GM18508 (cell line): ENCODE measurements around the gene PGAM2.

ENCODE experiments used
- ATAC-seq: cut with Tn5 transposase; IDR thresholded peaks from one replicate; pipeline ENCODE4 v1.9.1; 2021; ENCODE audit warnings: moderate number of reproducible peaks; ENCODE audit not compliant: insufficient read depth, unreplicated experiment

Gene PGAM2

GRCh38 chr7:44068054-44068453 is 2.7 kb upstream of the PGAM2 start:
- no peak for ATAC-seq

DNA sequence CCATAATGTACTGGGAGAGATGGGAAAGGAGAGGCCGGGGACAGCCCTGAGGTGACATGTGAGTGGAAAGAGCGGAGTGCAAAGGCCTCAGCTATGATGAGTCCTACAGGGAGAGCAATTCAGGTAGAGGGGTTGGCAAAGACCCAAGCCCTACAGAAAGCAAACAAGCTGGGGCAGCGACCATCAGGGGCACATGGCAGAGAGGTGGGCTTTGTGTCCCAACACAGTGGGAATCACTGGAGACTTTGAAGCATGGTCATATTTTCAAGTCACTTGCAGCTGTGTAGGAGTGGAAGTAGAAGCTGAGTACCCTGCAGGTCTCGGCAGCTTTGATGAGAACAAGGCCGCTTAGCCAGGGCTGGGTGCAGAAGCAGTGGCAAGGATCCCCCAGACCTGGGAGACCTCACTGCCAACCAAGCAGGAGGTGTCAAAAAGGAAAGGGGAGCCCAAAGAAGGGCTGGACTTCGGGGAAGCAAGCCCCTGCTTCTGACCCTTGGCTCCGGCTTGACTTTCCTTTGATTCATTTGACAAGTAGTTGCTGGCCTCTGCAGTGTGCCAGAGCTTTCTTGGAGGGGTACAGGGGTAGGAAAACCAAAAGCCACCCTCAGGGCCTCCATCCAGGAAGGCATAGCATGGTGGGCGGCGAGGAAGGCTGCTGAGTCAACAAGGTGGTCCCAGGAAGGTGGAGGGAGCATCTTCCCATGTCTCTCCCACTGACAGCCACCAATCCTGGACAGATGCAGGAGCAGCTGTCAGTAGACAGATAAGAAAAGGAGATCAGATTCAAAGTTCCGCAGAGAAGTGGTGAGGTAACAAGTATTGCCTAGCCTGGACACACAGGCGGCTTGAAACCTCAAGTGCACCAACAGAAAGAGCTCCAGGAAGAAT is 1.9 kb upstream of the PGAM2 start:
- ATAC-seq: no peak

DNA sequence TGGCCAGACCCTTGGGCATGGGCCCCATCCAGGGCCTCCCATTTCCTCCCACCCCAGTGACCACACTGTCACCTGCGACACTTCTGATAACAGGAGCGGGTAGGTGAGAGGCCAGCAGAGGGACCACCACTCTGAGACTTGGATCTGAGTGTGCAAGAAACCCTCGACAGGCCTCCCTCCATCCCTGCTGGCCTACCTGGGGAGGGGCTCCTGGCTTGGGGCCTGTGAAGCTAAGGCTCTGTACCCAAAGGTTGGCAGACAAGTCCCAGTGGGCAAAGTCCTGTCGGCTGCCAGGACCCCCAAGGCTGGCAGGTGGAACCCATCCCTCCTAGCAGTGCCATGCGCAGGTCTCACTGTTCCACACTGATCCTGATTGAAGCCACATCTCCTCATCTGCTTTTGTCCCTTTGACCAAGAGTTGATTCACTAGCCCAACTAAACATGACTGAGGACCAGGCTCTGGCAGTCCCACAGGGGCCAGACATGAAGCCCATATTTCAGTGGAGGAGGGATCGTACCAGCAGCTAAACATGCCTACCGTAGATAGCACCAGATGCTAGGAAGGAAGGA is 1.2 kb upstream of the PGAM2 start:
- ATAC-seq: no peak

- ATAC-seq: no peak
Observed at GRCh38 chr7:44066111-44066460, 719 bp upstream of the PGAM2 start.

GRCh38 chr7:44064791-44065430 is 456 bp downstream of the PGAM2 start:
- ATAC-seq: no peak

DNA sequence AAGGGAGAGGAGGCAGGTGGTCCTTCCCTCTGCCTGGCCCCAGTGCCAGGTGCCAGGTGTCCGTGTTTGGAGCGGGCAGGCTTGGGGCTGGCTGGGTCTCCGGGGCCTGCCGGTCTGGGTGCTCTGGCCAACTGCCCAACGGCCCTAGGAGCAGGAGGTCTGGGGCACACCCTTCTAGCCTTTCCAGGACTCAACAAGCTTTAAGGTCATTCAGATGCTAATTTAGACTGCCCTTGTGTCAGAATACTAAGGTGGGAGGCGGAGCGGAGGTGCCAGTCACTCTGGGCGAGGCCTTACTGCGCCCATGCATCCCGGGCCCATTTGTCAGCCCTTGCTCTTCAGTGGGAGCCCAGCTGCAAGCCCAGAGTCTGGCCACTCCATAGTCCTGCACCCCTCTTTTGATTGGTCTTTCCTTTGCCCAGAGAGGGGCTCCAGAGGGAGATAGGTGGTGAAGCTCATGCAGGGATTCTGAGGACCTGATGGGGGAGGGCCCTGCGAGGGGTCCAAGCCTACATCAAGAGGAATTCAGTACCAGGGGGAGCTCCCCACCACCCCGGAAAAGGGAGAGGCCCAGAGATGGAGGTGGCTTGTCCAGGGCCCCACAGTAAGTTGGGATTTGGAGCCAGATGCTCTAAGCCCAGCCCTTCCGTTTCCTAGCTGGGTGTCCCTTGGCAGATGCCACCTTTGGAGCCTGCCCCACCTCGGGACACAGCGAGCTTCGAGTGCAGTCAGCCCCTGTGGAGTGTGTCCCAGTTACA is 1.3 kb downstream of the PGAM2 start:
- no peak for ATAC-seq

- no peak for ATAC-seq
Observed at GRCh38 chr7:44063547-44063893, 1.8 kb downstream of the PGAM2 start.

GRCh38 chr7:44062903-44063295 is 2.5 kb downstream of the PGAM2 start:
- no peak for ATAC-seq

GRCh38 chr7:44062180-44062902 is 3.0 kb downstream of the PGAM2 start:
- no peak for ATAC-seq

DNA sequence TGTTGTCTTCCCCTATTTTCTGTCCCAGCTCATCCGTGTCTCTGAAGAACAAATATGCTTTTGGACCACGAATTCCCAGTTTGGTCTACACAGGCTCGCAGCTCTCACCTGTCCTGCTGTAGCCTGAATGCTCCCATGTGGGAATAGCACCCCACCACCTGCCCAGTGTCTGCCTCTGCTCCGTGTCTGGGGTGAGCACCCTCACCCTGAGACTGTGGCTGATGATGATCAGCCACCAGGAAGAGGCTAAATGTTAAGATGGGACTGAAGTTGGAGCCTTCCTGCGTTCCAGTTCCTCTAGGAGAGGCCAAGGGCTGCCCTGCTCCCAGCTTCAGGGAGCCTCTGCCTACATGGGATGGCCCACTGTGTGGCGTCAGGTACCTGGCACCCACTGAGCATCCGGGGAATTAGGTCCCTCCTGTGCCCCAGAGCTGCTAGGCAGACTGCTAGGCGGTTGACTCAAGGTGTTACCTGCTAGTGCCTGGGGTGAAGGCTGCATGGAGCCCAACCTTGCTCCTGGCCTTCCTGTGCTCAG is 3.7 kb downstream of the PGAM2 start:
- no peak for ATAC-seq

DNA sequence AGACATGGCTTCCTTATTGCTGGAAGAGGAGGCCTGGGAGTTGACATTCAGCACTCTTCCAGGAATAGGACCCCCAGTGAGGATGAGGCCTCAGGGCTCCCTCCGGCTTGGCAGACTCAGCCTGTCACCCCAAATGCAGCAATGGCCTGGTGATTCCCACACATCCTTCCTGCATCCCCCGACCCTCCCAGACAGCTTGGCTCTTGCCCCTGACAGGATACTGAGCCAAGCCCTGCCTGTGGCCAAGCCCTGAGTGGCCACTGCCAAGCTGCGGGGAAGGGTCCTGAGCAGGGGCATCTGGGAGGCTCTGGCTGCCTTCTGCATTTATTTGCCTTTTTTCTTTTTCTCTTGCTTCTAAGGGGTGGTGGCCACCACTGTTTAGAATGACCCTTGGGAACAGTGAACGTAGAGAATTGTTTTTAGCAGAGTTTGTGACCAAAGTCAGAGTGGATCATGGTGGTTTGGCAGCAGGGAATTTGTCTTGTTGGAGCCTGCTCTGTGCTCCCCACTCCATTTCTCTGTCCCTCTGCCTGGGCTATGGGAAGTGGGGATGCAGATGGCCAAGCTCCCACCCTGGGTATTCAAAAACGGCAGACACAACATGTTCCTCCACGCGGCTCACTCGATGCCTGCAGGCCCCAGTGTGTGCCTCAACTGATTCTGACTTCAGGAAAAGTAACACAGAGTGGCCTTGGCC is 4.3 kb downstream of the PGAM2 start:
- no peak for ATAC-seq

- no peak for ATAC-seq
Observed at GRCh38 chr7:44060091-44060947, 5.0 kb downstream of the PGAM2 start.

DNA sequence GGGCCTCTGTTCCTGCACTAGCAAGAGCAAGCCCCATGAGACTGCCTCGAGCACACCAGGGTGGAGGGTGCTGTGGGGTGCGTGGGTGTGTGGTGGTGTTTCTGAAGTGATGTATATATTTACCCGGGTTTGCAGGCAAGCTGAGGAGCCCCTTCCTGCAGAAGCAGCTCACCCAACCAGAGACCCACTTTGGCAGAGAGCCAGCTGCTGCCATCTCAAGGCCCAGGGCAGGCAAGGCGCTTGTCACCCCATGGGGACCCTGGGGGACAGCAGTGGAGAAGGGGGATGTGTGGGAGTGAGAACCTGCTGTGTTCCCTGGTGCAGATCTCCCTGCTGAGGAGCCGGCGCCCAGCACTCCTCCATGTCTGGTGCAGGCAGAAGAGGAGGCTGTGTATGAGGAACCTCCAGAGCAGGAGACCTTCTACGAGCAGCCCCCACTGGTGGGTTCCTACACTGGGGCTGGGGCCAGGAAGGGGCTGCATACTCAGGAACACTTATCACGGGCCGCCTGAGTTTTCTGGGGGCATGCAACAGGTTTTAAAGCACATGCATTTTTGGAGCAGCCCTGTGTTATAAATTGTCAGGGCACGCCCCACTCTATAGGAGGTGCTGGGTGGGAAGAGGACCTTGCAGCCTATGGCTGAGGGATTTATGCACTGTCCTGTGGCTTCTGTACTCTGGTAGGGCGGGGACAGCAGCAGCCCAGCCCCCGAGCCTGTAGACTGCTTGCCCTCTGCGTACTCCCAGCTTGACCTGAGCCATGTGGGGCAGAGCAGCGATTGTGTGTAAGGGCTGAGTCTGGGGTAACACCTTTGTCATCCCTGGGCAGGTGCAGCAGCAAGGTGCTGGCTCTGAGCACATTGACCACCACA is 5.9 kb downstream of the PGAM2 start:
- ATAC-seq: no peak

- no peak for ATAC-seq
Observed at GRCh38 chr7:44058759-44059218, 6.6 kb downstream of the PGAM2 start.

DNA sequence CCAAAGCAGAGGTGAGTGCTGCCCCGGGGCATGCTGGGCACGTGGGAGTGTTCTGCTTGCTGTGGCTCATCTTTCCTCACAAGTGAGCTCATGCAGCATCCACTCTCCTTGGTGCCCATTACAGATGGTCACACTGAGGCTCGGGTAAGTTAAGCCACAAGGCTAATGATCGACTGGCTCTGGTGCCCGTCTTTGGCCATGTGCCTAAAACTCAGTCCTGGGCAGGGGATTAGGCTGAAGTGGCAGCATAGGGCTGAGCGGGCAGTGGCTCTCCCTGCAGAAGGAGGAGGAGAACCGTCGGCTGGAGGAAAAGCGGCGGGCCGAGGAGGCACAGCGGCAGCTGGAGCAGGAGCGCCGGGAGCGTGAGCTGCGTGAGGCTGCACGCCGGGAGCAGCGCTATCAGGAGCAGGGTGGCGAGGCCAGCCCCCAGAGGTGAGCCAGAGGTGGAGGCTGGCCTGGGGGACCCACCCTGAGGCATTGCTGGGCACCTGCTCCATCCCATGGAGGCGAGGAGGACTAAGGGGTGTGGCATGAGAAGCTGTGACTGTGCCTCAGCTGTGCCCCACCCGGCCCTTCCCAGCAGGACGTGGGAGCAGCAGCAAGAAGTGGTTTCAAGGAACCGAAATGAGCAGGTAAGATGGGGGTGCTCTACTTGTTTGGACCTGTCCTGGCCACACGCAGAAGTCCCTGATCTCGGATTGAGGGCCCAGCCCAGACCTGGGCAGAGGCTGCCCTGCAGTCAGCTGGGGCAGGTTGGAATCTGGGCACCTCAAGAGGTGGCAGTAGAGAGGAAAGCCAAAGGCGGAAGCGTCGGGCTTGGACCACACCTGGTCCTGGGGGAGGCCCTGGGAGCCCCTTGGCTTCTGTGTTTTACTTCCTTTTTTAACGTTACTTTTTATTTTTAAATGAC is 7.3 kb downstream of the PGAM2 start:
- no peak for ATAC-seq

DNA sequence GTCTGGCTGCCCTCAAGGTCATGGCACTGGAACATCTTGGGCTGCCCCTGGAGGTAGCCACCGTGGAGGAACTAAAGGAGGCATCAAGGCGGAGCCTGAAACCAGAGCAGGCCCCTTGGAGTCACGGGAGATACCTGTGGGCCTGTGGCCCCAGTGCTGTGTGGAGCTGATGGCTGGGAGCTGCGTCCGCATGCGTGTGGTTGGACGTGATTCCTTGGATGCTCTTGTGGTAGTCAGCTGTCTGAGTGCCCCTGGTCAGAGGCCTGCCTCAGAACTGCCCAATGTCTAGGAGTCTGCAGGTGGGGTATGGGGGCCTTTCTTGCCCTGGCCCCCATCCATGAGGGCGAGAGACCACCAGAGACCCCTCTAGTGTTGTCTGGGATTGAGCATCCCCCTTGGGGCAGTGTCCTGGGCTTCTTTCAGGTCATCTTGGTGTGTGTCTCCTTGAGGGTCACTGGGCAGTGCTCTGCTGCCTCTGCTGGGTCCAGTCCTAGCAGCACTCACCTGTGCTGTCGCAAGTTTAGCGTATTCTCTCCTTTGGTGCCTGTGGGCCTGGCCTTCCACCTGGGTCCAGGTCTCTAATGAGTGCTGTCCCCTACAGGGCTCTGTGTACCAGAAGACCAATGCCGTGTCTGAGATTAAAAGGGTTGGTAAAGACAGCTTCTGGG is 8.1 kb downstream of the PGAM2 start:
- no peak for ATAC-seq
